ENCODE results near the gene UNC119. TPM values are rescaled to one million over a fixed set of nuclear protein-coding genes. Genes with fewer than 3 reads are reported as not detected.
A peak's percentile ranks its signal among the peaks of the same experiment; 100 is the strongest.

UNC119 gene
- total RNA-seq, 2 experiments from 2014 or later, result 14.2 to 14.9 TPM

GRCh38 chr17:28555022-28555421 is 2.6 kb upstream of the UNC119 start:
- H3K4me3 ChIP-seq (ENCODE audit: low read depth, low read length, poor library complexity, severe bottlenecking), result no peak overlapping the region
- no peaks in the 10 kb centered on the region for H3K9me2 ChIP-seq (ENCODE audit: insufficient read depth, low read length)
- CTCF ChIA-PET (ENCODE audit: unreplicated experiment), result no interaction called here
- no peaks in the 10 kb centered on the region for H3K9me3 ChIP-seq (ENCODE audit: low read length)
- intact Hi-C loops (cut with micrococcal nuclease; ENCODE audit: unreplicated experiment), result no loop called here
- POLR2A ChIA-PET, result no interaction called here
- no peaks in the 10 kb centered on the region for H3K79me2 ChIP-seq (ENCODE audit: insufficient read depth, low read depth, low read length)
- no TSS peak for BruUV-seq (replicated peaks)
- H4K20me1 ChIP-seq (ENCODE audit: insufficient read depth, low read length), result no peaks in the 10 kb centered on the region
- H3K4me1 ChIP-seq (ENCODE audit: insufficient read depth, low read length, poor library complexity, severe bottlenecking), result peaks cover 15% of the 10 kb centered on the region
- DNase-seq (ENCODE audit: low spot score), result no peak
- H3K4me2 ChIP-seq (ENCODE audit: low read length), result no peak overlapping the region
- no peak overlapping the region for H3K27ac ChIP-seq (ENCODE audit: low read depth, low read length, poor library complexity, severe bottlenecking)
- H2AFZ ChIP-seq (ENCODE audit: low read length), result no peak overlapping the region
- peaks cover 47% of the 10 kb centered on the region; the same call in 1 of the 2 replicates for H3K36me3 ChIP-seq (ENCODE audit: insufficient read depth, low read length)
- no peak for TF ChIP-seq EZH2phosphoT487 (IDR thresholded peaks at IDR 0.05; ENCODE audit: borderline replicate concordance, low read depth, low read length)
- TF ChIP-seq CTCF (conservative IDR thresholded peaks at IDR 0.05; ENCODE audit: low read length), result no peak

GRCh38 chr17:28554565-28554964 is 2.1 kb upstream of the UNC119 start:
- Histone ChIP-seq H4K20me1 (ENCODE audit: insufficient read depth, low read length) (no peaks in the 10 kb centered on the region), H3K27ac (ENCODE audit: low read depth, low read length, poor library complexity, severe bottlenecking) (no peak overlapping the region), H3K36me3 (ENCODE audit: insufficient read depth, low read length) (peaks cover 43% of the 10 kb centered on the region; the same call in 1 of the 2 replicates), H2AFZ (ENCODE audit: low read length) (no peak overlapping the region), H3K4me2 (ENCODE audit: low read length) (no peak overlapping the region), H3K4me1 (ENCODE audit: insufficient read depth, low read length, poor library complexity, severe bottlenecking) (peaks cover 20% of the 10 kb centered on the region), H3K9me2 (ENCODE audit: insufficient read depth, low read length) (no peaks in the 10 kb centered on the region), H3K4me3 (ENCODE audit: low read depth, low read length, poor library complexity, severe bottlenecking) (no peak overlapping the region), H3K9me3 (ENCODE audit: low read length) (no peaks in the 10 kb centered on the region), H3K79me2 (ENCODE audit: insufficient read depth, low read depth, low read length) (no peaks in the 10 kb centered on the region)
- no TSS peak for BruUV-seq (replicated peaks)
- no peak for TF ChIP-seq CTCF (conservative IDR thresholded peaks at IDR 0.05; ENCODE audit: low read length)
- TF ChIP-seq EZH2phosphoT487 (IDR thresholded peaks at IDR 0.05; ENCODE audit: borderline replicate concordance, low read depth, low read length), result no peak
- intact Hi-C loops (cut with micrococcal nuclease; ENCODE audit: unreplicated experiment), result loop anchor here (5.0 kb wide), 1 partner anchor 58 kb away; the partner anchor contains the start of gene RSKR
- ChIA-PET POLR2A (no interaction called here), CTCF (ENCODE audit: unreplicated experiment) (no interaction called here)
- no peak for DNase-seq (ENCODE audit: low spot score)

- Histone ChIP-seq H4K20me1 (ENCODE audit: insufficient read depth, low read length) (no peaks in the 10 kb centered on the region), H2AFZ (ENCODE audit: low read length) (no peak overlapping the region), H3K27ac (ENCODE audit: low read depth, low read length, poor library complexity, severe bottlenecking) (no peak overlapping the region), H3K4me3 (ENCODE audit: low read depth, low read length, poor library complexity, severe bottlenecking) (peak overlapping the region; percentile 73), H3K36me3 (ENCODE audit: insufficient read depth, low read length) (peaks cover 37% of the 10 kb centered on the region; the same call in 1 of the 2 replicates), H3K4me2 (ENCODE audit: low read length) (peak overlapping the region; percentile 72), H3K9me2 (ENCODE audit: insufficient read depth, low read length) (no peaks in the 10 kb centered on the region), H3K9me3 (ENCODE audit: low read length) (no peaks in the 10 kb centered on the region), H3K4me1 (ENCODE audit: insufficient read depth, low read length, poor library complexity, severe bottlenecking) (peaks cover 26% of the 10 kb centered on the region), H3K79me2 (ENCODE audit: insufficient read depth, low read depth, low read length) (no peaks in the 10 kb centered on the region)
- DNase-seq (ENCODE audit: low spot score), result no peak
- intact Hi-C loops (cut with micrococcal nuclease; ENCODE audit: unreplicated experiment), result loop anchor here (5.0 kb wide), 1 partner anchor 59 kb away; the partner anchor contains the start of gene RSKR
- TF ChIP-seq EZH2phosphoT487 (IDR thresholded peaks at IDR 0.05; ENCODE audit: borderline replicate concordance, low read depth, low read length) (no peak), CTCF (conservative IDR thresholded peaks at IDR 0.05; ENCODE audit: low read length) (no peak)
- ChIA-PET CTCF (ENCODE audit: unreplicated experiment) (no interaction called here), POLR2A (interaction anchor here (0.6 to 1.0 kb wide), 2 partner anchors 19 to 35 kb away, joined by 3 to 5 read pairs; no protein-coding TSS in a partner anchor)
- no TSS peak for BruUV-seq (replicated peaks)
Observed at GRCh38 chr17:28553000-28553505, 629 bp upstream of the UNC119 start.

Data from OCI-LY7 (cell line).